HCT116 (cell line): Measurements from ENCODE around the gene FLYWCH1.

ENCODE experiments used
- EZH2 ChIP-seq: fragments of 200-600 bp; sonication (generic); IDR thresholded peaks from 2 replicates; pipeline ENCODE4 v1.6.1; 2017; ENCODE audit warnings: antibody characterized with exemption, mixed run types
- POLR2A ChIP-seq: IDR thresholded peaks from 2 replicates; pipeline ENCODE4 v1.7.0; 2011; ENCODE audit warnings: borderline replicate concordance; ENCODE audit not compliant: insufficient read depth, insufficient read length; ENCODE audit errors: extremely low read depth
- POLR2AphosphoS5 ChIP-seq: IDR thresholded peaks from 2 replicates; pipeline ENCODE4 v1.6.1; 2011; ENCODE audit warnings: mild to moderate bottlenecking, low read depth, low read length, moderate library complexity
- ZNF274 ChIP-seq: fragments of 200-500 bp; sonication (Bioruptor generic); IDR thresholded peaks from 2 replicates; pipeline ENCODE4 v1.6.1; 2014; ENCODE audit warnings: mild to moderate bottlenecking, low read depth, low read length, inconsistent platforms
- TF ChIP-seq, protein P1 (sequence below): IDR thresholded peaks from 2 replicates; pipeline ENCODE4 v1.6.1; 2012; ENCODE audit warnings: low read depth
- TF ChIP-seq, protein P2 (sequence below), 3 experiments: fragments of 200-600 bp in 1 of 3; sonication (generic) in 1 of 3; IDR thresholded peaks in 2 of 3; conservative IDR thresholded peaks in 1 of 3; 2 replicates each; pipeline ENCODE4 v1.5.1; 2012 to 2017; ENCODE audit warnings: low read depth in 2 of 3, low read length in 2 of 3, antibody characterized with exemption in 1 of 3, borderline replicate concordance in 1 of 3, control low read depth in 1 of 3, mild to moderate bottlenecking in 1 of 3, mixed read lengths in 1 of 3, mixed run types in 1 of 3, moderate library complexity in 1 of 3; ENCODE audit not compliant: insufficient read depth in 1 of 3

- TF ChIP-seq, protein P1, sequence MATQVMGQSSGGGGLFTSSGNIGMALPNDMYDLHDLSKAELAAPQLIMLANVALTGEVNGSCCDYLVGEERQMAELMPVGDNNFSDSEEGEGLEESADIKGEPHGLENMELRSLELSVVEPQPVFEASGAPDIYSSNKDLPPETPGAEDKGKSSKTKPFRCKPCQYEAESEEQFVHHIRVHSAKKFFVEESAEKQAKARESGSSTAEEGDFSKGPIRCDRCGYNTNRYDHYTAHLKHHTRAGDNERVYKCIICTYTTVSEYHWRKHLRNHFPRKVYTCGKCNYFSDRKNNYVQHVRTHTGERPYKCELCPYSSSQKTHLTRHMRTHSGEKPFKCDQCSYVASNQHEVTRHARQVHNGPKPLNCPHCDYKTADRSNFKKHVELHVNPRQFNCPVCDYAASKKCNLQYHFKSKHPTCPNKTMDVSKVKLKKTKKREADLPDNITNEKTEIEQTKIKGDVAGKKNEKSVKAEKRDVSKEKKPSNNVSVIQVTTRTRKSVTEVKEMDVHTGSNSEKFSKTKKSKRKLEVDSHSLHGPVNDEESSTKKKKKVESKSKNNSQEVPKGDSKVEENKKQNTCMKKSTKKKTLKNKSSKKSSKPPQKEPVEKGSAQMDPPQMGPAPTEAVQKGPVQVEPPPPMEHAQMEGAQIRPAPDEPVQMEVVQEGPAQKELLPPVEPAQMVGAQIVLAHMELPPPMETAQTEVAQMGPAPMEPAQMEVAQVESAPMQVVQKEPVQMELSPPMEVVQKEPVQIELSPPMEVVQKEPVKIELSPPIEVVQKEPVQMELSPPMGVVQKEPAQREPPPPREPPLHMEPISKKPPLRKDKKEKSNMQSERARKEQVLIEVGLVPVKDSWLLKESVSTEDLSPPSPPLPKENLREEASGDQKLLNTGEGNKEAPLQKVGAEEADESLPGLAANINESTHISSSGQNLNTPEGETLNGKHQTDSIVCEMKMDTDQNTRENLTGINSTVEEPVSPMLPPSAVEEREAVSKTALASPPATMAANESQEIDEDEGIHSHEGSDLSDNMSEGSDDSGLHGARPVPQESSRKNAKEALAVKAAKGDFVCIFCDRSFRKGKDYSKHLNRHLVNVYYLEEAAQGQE, result no peak
- TF ChIP-seq, protein P2, sequence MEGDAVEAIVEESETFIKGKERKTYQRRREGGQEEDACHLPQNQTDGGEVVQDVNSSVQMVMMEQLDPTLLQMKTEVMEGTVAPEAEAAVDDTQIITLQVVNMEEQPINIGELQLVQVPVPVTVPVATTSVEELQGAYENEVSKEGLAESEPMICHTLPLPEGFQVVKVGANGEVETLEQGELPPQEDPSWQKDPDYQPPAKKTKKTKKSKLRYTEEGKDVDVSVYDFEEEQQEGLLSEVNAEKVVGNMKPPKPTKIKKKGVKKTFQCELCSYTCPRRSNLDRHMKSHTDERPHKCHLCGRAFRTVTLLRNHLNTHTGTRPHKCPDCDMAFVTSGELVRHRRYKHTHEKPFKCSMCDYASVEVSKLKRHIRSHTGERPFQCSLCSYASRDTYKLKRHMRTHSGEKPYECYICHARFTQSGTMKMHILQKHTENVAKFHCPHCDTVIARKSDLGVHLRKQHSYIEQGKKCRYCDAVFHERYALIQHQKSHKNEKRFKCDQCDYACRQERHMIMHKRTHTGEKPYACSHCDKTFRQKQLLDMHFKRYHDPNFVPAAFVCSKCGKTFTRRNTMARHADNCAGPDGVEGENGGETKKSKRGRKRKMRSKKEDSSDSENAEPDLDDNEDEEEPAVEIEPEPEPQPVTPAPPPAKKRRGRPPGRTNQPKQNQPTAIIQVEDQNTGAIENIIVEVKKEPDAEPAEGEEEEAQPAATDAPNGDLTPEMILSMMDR (IDR thresholded peaks at IDR 0.05 in 2 of 3, conservative IDR thresholded peaks at IDR 0.05 in 1 of 3; ENCODE audit: borderline replicate concordance in 1 of 3, insufficient read depth in 1 of 3, low read depth in 2 of 3, low read length in 2 of 3), result no peak
- TF ChIP-seq POLR2AphosphoS5 (no peak), POLR2A (no peak), ZNF274 (no peak), EZH2 (no peak)
Observed at GRCh38 chr16:2926650-2926999, 14.9 kb downstream of the FLYWCH1 start.
